ENCODE measurements around the gene EXOC4. TPM values are rescaled to one million over a fixed set of nuclear protein-coding genes. Genes with fewer than 3 reads are reported as not detected.

EXOC4 gene
- total RNA-seq, 1 donor from 2014 or later, result 94.0 TPM

GRCh38 chr7:133873187-133873586 lies 620.3 kb downstream of the EXOC4 start:
- H3K27ac Mint-ChIP-seq (ENCODE audit: unreplicated experiment), result no peak overlapping the region

GRCh38 chr7:133873631-133874030 lies 620.8 kb downstream of the EXOC4 start:
- TF ChIP-seq CTCF (IDR thresholded peaks at IDR 0.05; ENCODE audit: unreplicated experiment), result no peak
- Mint-ChIP-seq H3K4me1 (ENCODE audit: unreplicated experiment) (peaks cover 13% of the 10 kb centered on the region), H3K27me3 (ENCODE audit: unreplicated experiment) (peaks cover 2% of the 10 kb centered on the region), H3K9me3 (ENCODE audit: unreplicated experiment) (no peaks in the 10 kb centered on the region), H3K4me3 (ENCODE audit: unreplicated experiment) (no peak overlapping the region), H3K27ac (ENCODE audit: unreplicated experiment) (no peak overlapping the region), H3K36me3 (ENCODE audit: low read depth, unreplicated experiment) (no peaks in the 10 kb centered on the region)
- DNase-seq (ENCODE audit: low spot score), result no peak

More at GRCh38 chr7:133873187-133873586, 620.3 kb downstream of the EXOC4 start:
- Mint-ChIP-seq H3K9me3 (ENCODE audit: unreplicated experiment) (no peaks in the 10 kb centered on the region), H3K27me3 (ENCODE audit: unreplicated experiment) (peaks cover 2% of the 10 kb centered on the region), H3K36me3 (ENCODE audit: low read depth, unreplicated experiment) (no peaks in the 10 kb centered on the region), H3K4me1 (ENCODE audit: unreplicated experiment) (peaks cover 14% of the 10 kb centered on the region), H3K4me3 (ENCODE audit: unreplicated experiment) (no peak overlapping the region)
- DNase-seq (ENCODE audit: low spot score), result no peak
- no peak for TF ChIP-seq CTCF (IDR thresholded peaks at IDR 0.05; ENCODE audit: unreplicated experiment)

- H3K4me1 Mint-ChIP-seq (ENCODE audit: unreplicated experiment), result peaks cover 16% of the 10 kb centered on the region
- no peak overlapping the region for H3K27ac Mint-ChIP-seq (ENCODE audit: unreplicated experiment)
- H3K27me3 Mint-ChIP-seq (ENCODE audit: unreplicated experiment), result no peaks in the 10 kb centered on the region
- DNase-seq (ENCODE audit: low spot score), result no peak
- H3K36me3 Mint-ChIP-seq (ENCODE audit: low read depth, unreplicated experiment), result no peaks in the 10 kb centered on the region
- H3K9me3 Mint-ChIP-seq (ENCODE audit: unreplicated experiment), result no peaks in the 10 kb centered on the region
- no peak overlapping the region for H3K4me3 Mint-ChIP-seq (ENCODE audit: unreplicated experiment)
- no peak for TF ChIP-seq CTCF (IDR thresholded peaks at IDR 0.05; ENCODE audit: unreplicated experiment)
Observed at GRCh38 chr7:133883591-133883990, 630.7 kb downstream of the EXOC4 start.

- Mint-ChIP-seq H3K4me3 (ENCODE audit: unreplicated experiment) (no peak overlapping the region), H3K27me3 (ENCODE audit: unreplicated experiment) (no peaks in the 10 kb centered on the region), H3K9me3 (ENCODE audit: unreplicated experiment) (no peaks in the 10 kb centered on the region), H3K4me1 (ENCODE audit: unreplicated experiment) (peaks cover 11% of the 10 kb centered on the region), H3K36me3 (ENCODE audit: low read depth, unreplicated experiment) (no peaks in the 10 kb centered on the region), H3K27ac (ENCODE audit: unreplicated experiment) (no peak overlapping the region)
- DNase-seq (ENCODE audit: low spot score), result no peak
- TF ChIP-seq CTCF (IDR thresholded peaks at IDR 0.05; ENCODE audit: unreplicated experiment), result no peak
Observed at GRCh38 chr7:133885213-133885612, 632.3 kb downstream of the EXOC4 start.

- Mint-ChIP-seq H3K36me3 (ENCODE audit: low read depth, unreplicated experiment) (no peaks in the 10 kb centered on the region), H3K27ac (ENCODE audit: unreplicated experiment) (no peak overlapping the region), H3K4me1 (ENCODE audit: unreplicated experiment) (peaks cover 10% of the 10 kb centered on the region), H3K27me3 (ENCODE audit: unreplicated experiment) (no peaks in the 10 kb centered on the region), H3K4me3 (ENCODE audit: unreplicated experiment) (no peak overlapping the region), H3K9me3 (ENCODE audit: unreplicated experiment) (no peaks in the 10 kb centered on the region)
- TF ChIP-seq CTCF (IDR thresholded peaks at IDR 0.05; ENCODE audit: unreplicated experiment), result no peak
- DNase-seq (ENCODE audit: low spot score), result no peak
Observed at GRCh38 chr7:133886086-133886485, 633.2 kb downstream of the EXOC4 start.
